SK-N-SH (cell line): ENCODE data around the gene GABRB2. TPM values are rescaled to one million over a fixed set of nuclear protein-coding genes. Genes with fewer than 3 reads are reported as not detected.

ENCODE experiments used
- CTCF ChIA-PET: fragments of 300-600, 350-600 bp; formaldehyde crosslinking; extraction: SDS; loops from one replicate; lab custom pipeline; 2021; lab: Yijun Ruan, JAX
- POLR2A ChIA-PET: fragments of 350-600 bp; sonication (Branson Sonifier 250); formaldehyde crosslinking; extraction: SDS; loops from one replicate; lab custom pipeline; 2020; ENCODE audit warnings: antibody characterized with exemption, inconsistent platforms; lab: Yijun Ruan, JAX
- DNase-seq: peaks from one replicate; pipeline ENCODE4 v3.0.0; 2012
- H2AFZ ChIP-seq: fragments of 200-600 bp; sonication (generic); 2 replicates; pipeline ENCODE4 v1.8.1; 2016; ENCODE audit warnings: antibody characterized with exemption, mild to moderate bottlenecking, low read depth
- H3F3A ChIP-seq: fragments of 200-600 bp; sonication (generic); replicated peaks from 2 replicates; pipeline ENCODE3; 2016; ENCODE audit warnings: antibody characterized with exemption, mild to moderate bottlenecking; ENCODE audit not compliant: insufficient read depth
- H3K27ac ChIP-seq, 2 experiments: fragments of 200-500 bp in 1 of 2; fragments of 200-600 bp in 1 of 2; sonication (Bioruptor generic) in 1 of 2; sonication (generic), shearing (Covaris generic) in 1 of 2; 2 replicates each; pipeline versions ENCODE4 v1.5.1 to v1.6.1; 2014 to 2016; ENCODE audit warnings: low read depth in 2 of 2, inconsistent platforms in 1 of 2, low read length in 1 of 2, mild to moderate bottlenecking in 1 of 2, mixed read lengths in 1 of 2
- H3K27me3 ChIP-seq: fragments of 200-600 bp; sonication (generic), shearing (Covaris generic); 2 replicates; pipeline ENCODE4 v1.6.1; 2016; ENCODE audit warnings: mixed run types; ENCODE audit not compliant: insufficient read depth
- H3K36me3 ChIP-seq, 2 experiments: fragments of 200-500 bp in 1 of 2; fragments of 200-600 bp in 1 of 2; sonication (Bioruptor generic) in 1 of 2; sonication (generic) in 1 of 2; replicated peaks in 1 of 2; 2 replicates each; pipeline versions ENCODE3 to v1.5.1; 2014 to 2016; ENCODE audit warnings: low read length in 1 of 2, mild to moderate bottlenecking in 1 of 2; ENCODE audit not compliant: insufficient read depth in 2 of 2, control insufficient read depth in 1 of 2
- H3K4me1 ChIP-seq, 2 experiments: fragments of 200-500 bp in 1 of 2; fragments of 200-600 bp in 1 of 2; sonication (Bioruptor generic) in 1 of 2; sonication (generic), shearing (Covaris generic) in 1 of 2; 2 replicates each; pipeline versions ENCODE4 v1.5.1 to v1.6.1; 2014 to 2016; ENCODE audit warnings: low read depth in 1 of 2, low read length in 1 of 2, mixed run types in 1 of 2; ENCODE audit not compliant: insufficient read depth in 2 of 2, control insufficient read depth in 1 of 2
- H3K4me2 ChIP-seq: fragments of 200-600 bp; sonication (generic), shearing (Covaris generic); 2 replicates; pipeline ENCODE4 v1.6.1; 2017; ENCODE audit warnings: mixed run types
- H3K4me3 ChIP-seq, 2 experiments: fragments of 200-500 bp in 1 of 2; fragments of 200-600 bp in 1 of 2; sonication (Bioruptor generic) in 1 of 2; sonication (generic), shearing (Covaris generic) in 1 of 2; 2 replicates each; pipeline versions ENCODE4 v1.5.1 to v1.8.1; 2014 to 2016; ENCODE audit warnings: low read depth in 2 of 2, inconsistent platforms in 1 of 2, low read length in 1 of 2, mild to moderate bottlenecking in 1 of 2, mixed read lengths in 1 of 2, moderate library complexity in 1 of 2
- H3K79me2 ChIP-seq: fragments of 200-600 bp; sonication (generic); 2 replicates; pipeline ENCODE4 v1.8.1; 2017; ENCODE audit warnings: mild to moderate bottlenecking; ENCODE audit not compliant: insufficient read depth
- H3K9ac ChIP-seq: fragments of 200-600 bp; sonication (generic); 2 replicates; pipeline ENCODE4 v1.6.1; 2017; ENCODE audit warnings: mixed run types
- H3K9me2 ChIP-seq: fragments of 200-600 bp; sonication (generic); 2 replicates; pipeline ENCODE4 v1.6.1; 2017; ENCODE audit warnings: mixed run types
- H3K9me3 ChIP-seq: fragments of 200-600 bp; sonication (generic); 2 replicates; pipeline ENCODE4 v1.6.1; 2017; ENCODE audit warnings: mixed run types, mild to moderate bottlenecking, moderate library complexity
- H4K20me1 ChIP-seq: fragments of 200-600 bp; sonication (generic); 2 replicates; pipeline ENCODE4 v1.6.1; 2017; ENCODE audit warnings: mild to moderate bottlenecking, mixed run types; ENCODE audit not compliant: insufficient read depth
- CTCF ChIP-seq: fragments of 200-600 bp; sonication (generic); IDR thresholded peaks from 2 replicates; pipeline ENCODE4 v1.6.1; 2017; ENCODE audit warnings: antibody characterized with exemption, mild to moderate bottlenecking, moderate library complexity
- EP300 ChIP-seq, 2 experiments: IDR thresholded peaks; 2 replicates each; pipeline versions ENCODE4 v1.4.0 to v1.6.1; 2012; ENCODE audit warnings: borderline replicate concordance in 1 of 2, low read depth in 1 of 2, low read length in 1 of 2
- EZH2phosphoT487 ChIP-seq: fragments of 200-600 bp; sonication (generic); IDR thresholded peaks from 2 replicates; pipeline ENCODE4 v1.6.1; 2017; ENCODE audit warnings: low read depth, mixed run types, mild to moderate bottlenecking, antibody characterized with exemption, moderate library complexity, borderline replicate concordance
- FOSL2 ChIP-seq: IDR thresholded peaks from 2 replicates; pipeline ENCODE4 v1.4.0; 2012; ENCODE audit warnings: low read depth, mild to moderate bottlenecking, moderate library complexity, borderline replicate concordance
- GABPA ChIP-seq: IDR thresholded peaks from 2 replicates; pipeline ENCODE4 v1.4.0; 2012; ENCODE audit warnings: low read depth, mild to moderate bottlenecking
- IRF3 ChIP-seq: fragments of 150-350 bp; IDR thresholded peaks from 2 replicates; pipeline ENCODE4 v1.6.1; 2016; ENCODE audit warnings: mild to moderate bottlenecking, low read depth, low read length
- MXI1 ChIP-seq: IDR thresholded peaks from 2 replicates; pipeline ENCODE4 v1.6.1; 2012; ENCODE audit warnings: mild to moderate bottlenecking, low read depth, low read length, improper control_type of control experiment
- NFIC ChIP-seq: IDR thresholded peaks from 2 replicates; pipeline ENCODE4 v1.4.0; 2012; ENCODE audit warnings: borderline replicate concordance
- POLR2AphosphoS5 ChIP-seq: IDR thresholded peaks from 2 replicates; pipeline ENCODE4 v1.6.1; 2012; ENCODE audit warnings: low read depth, low read length
- RCOR1 ChIP-seq: fragments of 150-350 bp; IDR thresholded peaks from 2 replicates; pipeline ENCODE4 v1.6.1; 2017; ENCODE audit warnings: antibody characterized with exemption, low read length
- TCF12 ChIP-seq: IDR thresholded peaks from 2 replicates; pipeline ENCODE4 v1.4.0; 2012
- YY1 ChIP-seq: IDR thresholded peaks from 2 replicates; pipeline ENCODE4 v1.4.0; 2012; ENCODE audit warnings: low read depth, mild to moderate bottlenecking
- ZBTB33 ChIP-seq: IDR thresholded peaks from 2 replicates; pipeline ENCODE4 v1.4.0; 2012; ENCODE audit warnings: low read depth, borderline replicate concordance
- WGBS: methylation state at CpG from one replicate; pipeline ENCODE4 v1.1.6; 2017; ENCODE audit warnings: low lambda C conversion rate; 5-methylcytosine and 5-hydroxymethylcytosine counted together
- polyA plus RNA-seq, 3 experiments: library from polyadenylated mRNA; depleted of rRNA; stranded (reverse); fragments of >200 nt; gene quantifications; 2 replicates each; pipeline ENCODE4 v1.2.3, GENCODE V29; 2012

The GABRB2 gene
- polyA plus RNA-seq, 1 of the 3 experiments (the other 2 are of a cell fraction), result not detected

GRCh38 chr5:161431963-161432362 is 114.6 kb downstream of the GABRB2 start:
- no peaks in the 10 kb centered on the region for H3K79me2 ChIP-seq
- no peaks in the 10 kb centered on the region for H4K20me1 ChIP-seq
- H3K9ac ChIP-seq, result no peak overlapping the region
- H2AFZ ChIP-seq, result no peak overlapping the region
- DNase-seq, result no peak
- no peaks in the 10 kb centered on the region for H3K9me3 ChIP-seq
- no peaks in the 10 kb centered on the region for H3K36me3 ChIP-seq
- H3K4me3 ChIP-seq, result no peak overlapping the region
- no peak overlapping the region for H3K4me2 ChIP-seq
- TF ChIP-seq EP300 (IDR thresholded peaks at IDR 0.05; ENCODE audit: borderline replicate concordance in 1 of 2, low read depth in 1 of 2, low read length in 1 of 2) (no peak), CTCF (no peak), TCF12 (no peak)
- no peaks in the 10 kb centered on the region for H3K4me1 ChIP-seq
- POLR2A ChIA-PET, result no interaction called here
- H3K27me3 ChIP-seq, result no peaks in the 10 kb centered on the region
- no peaks in the 10 kb centered on the region for H3K9me2 ChIP-seq
- no peak overlapping the region for H3K27ac ChIP-seq
- 4% methylated on average over 1 of the region's 1 CpG for WGBS
- CTCF ChIA-PET, result no interaction called here
- no peaks in the 10 kb centered on the region for H3F3A ChIP-seq

GRCh38 chr5:161421067-161421466 is 125.5 kb downstream of the GABRB2 start:
- Histone ChIP-seq H3K9ac (no peak overlapping the region), H3K27me3 (no peaks in the 10 kb centered on the region), H2AFZ (no peak overlapping the region), H3K27ac (no peak overlapping the region), H3K9me2 (no peaks in the 10 kb centered on the region), H3K4me2 (no peak overlapping the region), H3F3A (no peaks in the 10 kb centered on the region), H3K36me3 (no peaks in the 10 kb centered on the region), H3K4me3 (no peak overlapping the region), H3K4me1 (no peaks in the 10 kb centered on the region), H4K20me1 (no peaks in the 10 kb centered on the region), H3K9me3 (no peaks in the 10 kb centered on the region), H3K79me2 (no peaks in the 10 kb centered on the region)
- no peak for TF ChIP-seq YY1
- no peak for TF ChIP-seq POLR2AphosphoS5
- TF ChIP-seq GABPA, result no peak
- no peak for TF ChIP-seq EZH2phosphoT487
- TF ChIP-seq MXI1, result no peak
- ChIA-PET CTCF (interaction anchor here (1.2 kb wide), 1 partner anchor 8 kb away, joined by 3 read pairs; no protein-coding TSS in a partner anchor), POLR2A (no interaction called here)
- DNase-seq, result no peak
- 5% methylated on average over 4 of the region's 4 CpGs for WGBS

GRCh38 chr5:161420521-161420920 is 126.0 kb downstream of the GABRB2 start:
- H3K9me2 ChIP-seq, result no peaks in the 10 kb centered on the region
- no peaks in the 10 kb centered on the region for H3K79me2 ChIP-seq
- no peak for DNase-seq
- ChIA-PET CTCF (interaction anchor here (0.7 to 1.2 kb wide), 2 partner anchors 9 to 128 kb away, joined by 3 read pairs; no protein-coding TSS in a partner anchor), POLR2A (no interaction called here)
- no peaks in the 10 kb centered on the region for H4K20me1 ChIP-seq
- H3K9ac ChIP-seq, result no peak overlapping the region
- H2AFZ ChIP-seq, result no peak overlapping the region
- no peak overlapping the region for H3K27ac ChIP-seq
- H3K27me3 ChIP-seq, result no peaks in the 10 kb centered on the region
- 0% methylated on average over 3 of the region's 3 CpGs for WGBS
- H3K4me1 ChIP-seq, result no peaks in the 10 kb centered on the region
- no peak overlapping the region for H3K4me2 ChIP-seq
- H3K4me3 ChIP-seq, result no peak overlapping the region
- H3K36me3 ChIP-seq, result no peaks in the 10 kb centered on the region
- H3F3A ChIP-seq, result no peaks in the 10 kb centered on the region
- H3K9me3 ChIP-seq, result no peaks in the 10 kb centered on the region
- TF ChIP-seq NFIC (no peak), EP300 (IDR thresholded peaks at IDR 0.05; ENCODE audit: borderline replicate concordance in 1 of 2, low read depth in 1 of 2, low read length in 1 of 2) (no peak), YY1 (no peak), IRF3 (no peak), CTCF (no peak), ZBTB33 (no peak), RCOR1 (no peak), FOSL2 (no peak)
